Mesendoderm (in vitro differentiated cells): ENCODE results near the gene EHBP1.
A peak's percentile ranks its signal among the peaks of the same experiment; 100 is the strongest.

Experiments
- DNase-seq: peaks from one replicate; pipeline ENCODE4 v3.0.0; 2013
- H2AK5ac ChIP-seq: 2 replicates; pipeline ENCODE4 v1.6.1; 2013; ENCODE audit warnings: low read length, inconsistent platforms
- H2BK120ac ChIP-seq: 2 replicates; pipeline ENCODE4 v1.6.1; 2013; ENCODE audit warnings: low read depth, mild to moderate bottlenecking, low read length, moderate library complexity, mixed read lengths
- H2BK15ac ChIP-seq: replicated peaks from 2 replicates; pipeline ENCODE4 v1.6.1; 2013; ENCODE audit warnings: low read depth, mild to moderate bottlenecking, moderate library complexity
- H2BK5ac ChIP-seq: 2 replicates; pipeline ENCODE4 v1.6.1; 2013; ENCODE audit warnings: low read length, inconsistent platforms
- H3K18ac ChIP-seq: 2 replicates; pipeline ENCODE4 v1.6.1; 2013; ENCODE audit warnings: mild to moderate bottlenecking, low read length, mixed read lengths
- H3K23ac ChIP-seq: one replicate; pipeline ENCODE4 v1.6.1; 2013; ENCODE audit warnings: low read length
- H3K27ac ChIP-seq: 2 replicates; pipeline ENCODE4 v1.5.1; 2013; ENCODE audit warnings: low read depth, mild to moderate bottlenecking, inconsistent platforms, low read length, moderate library complexity
- H3K27me3 ChIP-seq: 2 replicates; pipeline ENCODE4 v1.6.1; 2013; ENCODE audit warnings: low read length, control low read depth, mild to moderate bottlenecking, inconsistent platforms; ENCODE audit not compliant: insufficient read depth, poor library complexity
- H3K36me3 ChIP-seq: 2 replicates; pipeline ENCODE4 v1.6.1; 2013; ENCODE audit warnings: low read length, inconsistent platforms; ENCODE audit not compliant: control insufficient read depth, insufficient read depth
- H3K4ac ChIP-seq: one replicate; pipeline ENCODE4 v1.6.1; 2013; ENCODE audit warnings: low read depth, mild to moderate bottlenecking, low read length, moderate library complexity
- H3K4me1 ChIP-seq: 2 replicates; pipeline ENCODE4 v1.6.1; 2013; ENCODE audit warnings: low read depth, low read length, inconsistent platforms; ENCODE audit not compliant: control insufficient read depth
- H3K4me2 ChIP-seq: 2 replicates; pipeline ENCODE4 v1.6.1; 2013; ENCODE audit warnings: low read length
- H3K4me3 ChIP-seq: 2 replicates; pipeline ENCODE4 v1.5.1; 2013; ENCODE audit warnings: mild to moderate bottlenecking, low read length
- H3K56ac ChIP-seq: one replicate; pipeline ENCODE4 v1.6.1; 2013; ENCODE audit warnings: low read length
- H3K79me1 ChIP-seq: 2 replicates; pipeline ENCODE4 v1.6.1; 2013; ENCODE audit warnings: low read length, inconsistent platforms
- H3K79me2 ChIP-seq: 2 replicates; pipeline ENCODE4 v1.6.1; 2013; ENCODE audit warnings: mild to moderate bottlenecking, low read length; ENCODE audit not compliant: control insufficient read depth, insufficient read depth
- H3K9ac ChIP-seq: 2 replicates; pipeline ENCODE4 v1.6.1; 2013; ENCODE audit warnings: low read length, inconsistent platforms
- H4K5ac ChIP-seq: one replicate; pipeline ENCODE4 v1.6.1; 2013; ENCODE audit warnings: low read length
- H4K8ac ChIP-seq: one replicate; pipeline ENCODE4 v1.6.1; 2013; ENCODE audit warnings: low read depth, mild to moderate bottlenecking, control low read depth, low read length, moderate library complexity
- WGBS: extraction: QIAGEN DNeasy Blood & Tissue Kit; methylation state at CpG from one replicate; pipeline ENCODE4 v1.1.7; 2013; ENCODE audit warnings: low lambda C conversion rate, missing lambda C conversion rate; ENCODE audit not compliant: insufficient coverage; ENCODE audit errors: extremely low coverage; 5-methylcytosine and 5-hydroxymethylcytosine counted together

EHBP1 gene

GRCh38 chr2:62974999-62975398, 269.5 kb downstream of the EHBP1 start:
- no peak for DNase-seq
- H3K23ac ChIP-seq, result no peak overlapping the region
- H3K27me3 ChIP-seq, result no peaks in the 10 kb centered on the region
- H3K79me1 ChIP-seq, result no peaks in the 10 kb centered on the region
- no peak overlapping the region for H3K18ac ChIP-seq
- no peak overlapping the region for H3K9ac ChIP-seq
- H3K4me3 ChIP-seq, result no peak overlapping the region
- no peak overlapping the region for H4K8ac ChIP-seq
- H3K27ac ChIP-seq, result no peak overlapping the region
- H2AK5ac ChIP-seq, result no peak overlapping the region
- no peaks in the 10 kb centered on the region for H3K79me2 ChIP-seq
- no peak overlapping the region for H3K4me2 ChIP-seq
- H4K5ac ChIP-seq, result no peak overlapping the region
- no peak overlapping the region for H2BK120ac ChIP-seq
- no peak overlapping the region for H2BK5ac ChIP-seq
- no peaks in the 10 kb centered on the region for H3K36me3 ChIP-seq
- WGBS, result no CpG with 5 or more reads among the region's 2 CpGs
- no peak overlapping the region for H3K56ac ChIP-seq
- H2BK15ac ChIP-seq, result no peak overlapping the region
- no peak overlapping the region for H3K4ac ChIP-seq
- no peaks in the 10 kb centered on the region for H3K4me1 ChIP-seq

GRCh38 chr2:62991605-62992004, 286.1 kb downstream of the EHBP1 start:
- DNase-seq, result no peak
- no peak overlapping the region for H2BK15ac ChIP-seq
- no peaks in the 10 kb centered on the region for H3K36me3 ChIP-seq
- no peak overlapping the region for H3K4ac ChIP-seq
- no peaks in the 10 kb centered on the region for H3K79me2 ChIP-seq
- H3K9ac ChIP-seq, result no peak overlapping the region
- no CpG with 5 or more reads among the region's 3 CpGs for WGBS
- no peak overlapping the region for H4K8ac ChIP-seq
- H3K56ac ChIP-seq, result no peak overlapping the region
- H3K4me1 ChIP-seq, result no peaks in the 10 kb centered on the region
- H3K18ac ChIP-seq, result no peak overlapping the region
- H3K27ac ChIP-seq, result no peak overlapping the region
- no peak overlapping the region for H3K4me2 ChIP-seq
- no peak overlapping the region for H3K4me3 ChIP-seq
- no peaks in the 10 kb centered on the region for H3K79me1 ChIP-seq
- no peak overlapping the region for H2AK5ac ChIP-seq
- H4K5ac ChIP-seq, result no peak overlapping the region
- no peak overlapping the region for H2BK5ac ChIP-seq
- no peaks in the 10 kb centered on the region for H3K27me3 ChIP-seq
- H3K23ac ChIP-seq, result no peak overlapping the region
- H2BK120ac ChIP-seq, result no peak overlapping the region

GRCh38 chr2:62992561-62992960, 287.0 kb downstream of the EHBP1 start:
- Histone ChIP-seq H4K8ac (no peak overlapping the region), H2AK5ac (no peak overlapping the region), H3K36me3 (no peaks in the 10 kb centered on the region), H3K4ac (no peak overlapping the region), H4K5ac (no peak overlapping the region), H3K4me2 (no peak overlapping the region), H2BK5ac (no peak overlapping the region), H2BK15ac (no peak overlapping the region), H3K9ac (no peak overlapping the region), H2BK120ac (no peak overlapping the region), H3K56ac (no peak overlapping the region), H3K27ac (no peak overlapping the region), H3K18ac (no peak overlapping the region), H3K27me3 (no peaks in the 10 kb centered on the region), H3K4me1 (no peaks in the 10 kb centered on the region), H3K79me1 (no peaks in the 10 kb centered on the region), H3K79me2 (no peaks in the 10 kb centered on the region), H3K23ac (no peak overlapping the region), H3K4me3 (no peak overlapping the region)
- WGBS, result no CpG with 5 or more reads among the region's 2 CpGs
- DNase-seq, result no peak

- H3K23ac ChIP-seq, result no peak overlapping the region
- no peaks in the 10 kb centered on the region for H3K4me1 ChIP-seq
- H4K5ac ChIP-seq, result no peak overlapping the region
- H3K36me3 ChIP-seq, result no peaks in the 10 kb centered on the region
- no peak overlapping the region for H2BK15ac ChIP-seq
- no peak for DNase-seq
- no peak overlapping the region for H2BK120ac ChIP-seq
- no peaks in the 10 kb centered on the region for H3K79me1 ChIP-seq
- H3K4me3 ChIP-seq, result no peak overlapping the region
- H4K8ac ChIP-seq, result no peak overlapping the region
- no peak overlapping the region for H3K4ac ChIP-seq
- no peak overlapping the region for H2BK5ac ChIP-seq
- H3K56ac ChIP-seq, result no peak overlapping the region
- no peaks in the 10 kb centered on the region for H3K79me2 ChIP-seq
- no peak overlapping the region for H3K27ac ChIP-seq
- H3K27me3 ChIP-seq, result no peaks in the 10 kb centered on the region
- WGBS, result no CpG with 5 or more reads among the region's 4 CpGs
- H2AK5ac ChIP-seq, result no peak overlapping the region
- H3K9ac ChIP-seq, result no peak overlapping the region
- no peak overlapping the region for H3K18ac ChIP-seq
- no peak overlapping the region for H3K4me2 ChIP-seq
Measured at GRCh38 chr2:62994206-62994605, 288.7 kb downstream of the EHBP1 start.

GRCh38 chr2:62996534-62997186, 291.1 kb downstream of the EHBP1 start:
- Histone ChIP-seq H3K9ac (no peak overlapping the region), H3K36me3 (no peaks in the 10 kb centered on the region), H3K79me1 (no peaks in the 10 kb centered on the region), H3K4me3 (no peak overlapping the region), H3K79me2 (no peaks in the 10 kb centered on the region), H3K4ac (no peak overlapping the region), H3K23ac (no peak overlapping the region), H3K4me2 (no peak overlapping the region), H3K27me3 (no peaks in the 10 kb centered on the region), H3K27ac (no peak overlapping the region), H2BK15ac (no peak overlapping the region), H2BK120ac (no peak overlapping the region), H2BK5ac (no peak overlapping the region), H4K5ac (no peak overlapping the region), H4K8ac (no peak overlapping the region), H3K4me1 (no peaks in the 10 kb centered on the region), H2AK5ac (no peak overlapping the region), H3K18ac (no peak overlapping the region), H3K56ac (no peak overlapping the region)
- peak; percentile 24 for DNase-seq
- WGBS, result no CpG with 5 or more reads among the region's 12 CpGs

GRCh38 chr2:62998949-62999348, 293.4 kb downstream of the EHBP1 start:
- no peak overlapping the region for H3K9ac ChIP-seq
- no peak overlapping the region for H2BK120ac ChIP-seq
- no peak overlapping the region for H4K8ac ChIP-seq
- H2AK5ac ChIP-seq, result no peak overlapping the region
- H4K5ac ChIP-seq, result no peak overlapping the region
- no peak overlapping the region for H3K23ac ChIP-seq
- no peaks in the 10 kb centered on the region for H3K79me1 ChIP-seq
- no peak overlapping the region for H3K4me3 ChIP-seq
- no peak for DNase-seq
- H3K4ac ChIP-seq, result no peak overlapping the region
- H3K4me2 ChIP-seq, result no peak overlapping the region
- H3K18ac ChIP-seq, result no peak overlapping the region
- H3K4me1 ChIP-seq, result no peaks in the 10 kb centered on the region
- H3K27me3 ChIP-seq, result no peaks in the 10 kb centered on the region
- no peak overlapping the region for H3K56ac ChIP-seq
- no peak overlapping the region for H2BK5ac ChIP-seq
- H3K79me2 ChIP-seq, result no peaks in the 10 kb centered on the region
- H3K27ac ChIP-seq, result no peak overlapping the region
- no peaks in the 10 kb centered on the region for H3K36me3 ChIP-seq
- WGBS, result no CpG with 5 or more reads among the region's 1 CpG
- H2BK15ac ChIP-seq, result no peak overlapping the region
